HG02970 (cell line): ENCODE measurements around the gene NME9.

ENCODE experiments used
- ATAC-seq: cut with Tn5 transposase; IDR thresholded peaks from one replicate; pipeline ENCODE4 v1.9.1; 2021; ENCODE audit warnings: mild to moderate bottlenecking, moderate library complexity, moderate number of reproducible peaks; ENCODE audit not compliant: unreplicated experiment, low FRiP score

Gene NME9

DNA sequence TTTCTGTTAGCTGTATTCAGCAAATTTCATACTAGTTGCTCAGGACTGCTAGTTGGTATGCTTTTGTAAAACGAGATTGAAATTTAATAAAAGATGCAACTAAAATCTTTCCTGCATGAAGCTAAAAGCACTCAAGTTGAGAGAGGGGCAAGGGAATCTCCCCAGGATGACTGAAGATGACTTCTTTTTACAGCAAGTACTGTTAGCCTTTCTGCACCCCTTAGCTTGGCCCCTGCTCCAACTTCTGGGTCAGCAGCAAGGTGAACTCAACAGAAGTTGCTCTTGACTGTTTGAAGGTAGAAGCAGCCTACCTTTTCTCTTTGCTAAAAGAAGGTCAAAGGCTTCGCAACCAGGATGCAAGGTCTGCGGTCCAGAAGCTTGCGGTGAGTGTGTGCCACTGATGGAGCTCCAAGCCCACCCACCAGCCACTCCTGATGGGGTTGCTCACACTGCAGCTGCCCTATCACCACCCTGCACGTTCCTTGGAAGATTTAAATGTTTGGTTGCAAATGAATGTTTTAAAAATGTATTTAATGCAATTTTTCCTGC is 32.5 kb downstream of the NME9 start:
- no peak for ATAC-seq

DNA sequence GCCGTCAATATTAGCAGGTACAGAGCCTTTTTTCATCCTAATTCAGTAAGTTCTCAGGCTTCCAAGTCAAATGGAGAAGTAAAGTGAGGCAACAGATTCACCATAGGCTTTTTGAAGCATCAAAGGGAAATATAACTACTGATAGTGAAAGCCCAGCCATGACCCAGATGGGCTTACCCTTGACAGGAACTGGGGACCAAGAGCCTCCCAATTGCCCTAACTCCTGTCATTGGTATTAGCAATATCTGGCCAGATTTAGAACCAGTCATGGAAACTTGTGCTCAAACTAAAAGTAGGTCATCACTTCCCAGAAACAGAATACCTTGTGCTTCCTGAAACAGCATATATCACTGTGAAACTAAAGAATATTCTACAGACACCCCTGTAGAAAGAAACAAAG is 33.0 kb downstream of the NME9 start:
- ATAC-seq = no peak

DNA sequence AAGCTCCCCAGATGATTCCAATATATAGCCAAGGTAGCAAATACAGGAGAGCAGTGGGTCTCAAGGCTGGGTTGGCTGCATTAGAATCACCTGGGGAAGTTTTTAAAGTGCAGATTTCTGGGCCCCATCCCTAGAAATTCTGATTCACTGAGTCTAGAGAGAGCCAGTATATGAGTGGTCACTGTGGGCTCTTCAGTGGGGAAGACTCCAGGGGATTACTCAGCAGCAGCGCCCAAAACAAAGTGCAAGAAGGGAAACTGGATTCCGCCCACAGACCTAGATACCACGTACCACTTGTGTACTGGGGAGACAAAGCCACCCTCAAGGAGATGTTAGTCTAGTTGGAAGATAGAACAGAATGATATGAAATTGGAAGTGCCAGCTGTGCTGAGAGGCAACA is 40.0 kb downstream of the NME9 start:
- no peak for ATAC-seq

DNA sequence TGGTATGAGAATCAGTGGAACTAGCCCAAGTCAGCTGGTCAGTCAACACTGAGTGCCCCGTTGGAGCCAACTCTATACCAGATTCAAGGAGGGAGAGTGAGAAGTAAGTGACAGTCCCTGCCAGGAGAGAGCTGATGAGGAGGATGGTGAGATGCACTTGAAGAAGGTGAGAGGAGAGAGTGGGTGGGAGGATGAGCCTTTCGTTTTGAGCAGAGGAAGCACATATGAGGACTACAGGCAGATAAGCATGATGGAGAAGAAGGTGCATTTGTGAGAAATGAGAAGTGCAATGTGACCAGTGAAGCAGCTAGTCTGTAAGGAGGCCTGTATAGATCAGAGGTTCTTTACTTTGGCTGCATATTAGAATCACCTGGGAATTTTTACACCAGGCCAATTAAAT is 40.4 kb downstream of the NME9 start:
- ATAC-seq = no peak

DNA sequence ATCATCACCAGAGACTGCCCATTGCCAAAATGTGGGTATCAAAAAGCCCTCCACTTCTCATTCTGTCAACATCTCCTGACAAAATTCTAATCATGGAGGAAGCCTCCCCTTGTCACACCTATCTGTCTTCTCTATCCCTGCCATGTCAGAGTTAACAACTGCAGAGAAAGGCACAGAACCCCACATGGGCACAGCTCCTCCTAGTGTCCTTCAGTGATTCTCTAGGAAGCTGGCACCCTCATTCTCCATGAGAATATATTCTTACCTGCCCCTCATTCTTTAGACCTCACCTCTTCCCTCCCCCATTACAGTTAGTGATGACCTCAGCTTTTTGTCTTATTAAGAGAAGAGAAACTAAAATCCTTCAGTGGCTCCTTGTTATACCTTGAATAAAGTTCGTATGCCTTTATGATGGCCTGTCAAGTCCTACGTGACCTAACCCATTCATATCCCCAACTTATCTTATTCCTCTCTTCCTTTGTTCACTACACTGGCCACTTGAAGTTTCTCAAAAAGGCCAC is 44.6 kb downstream of the NME9 start:
- no peak for ATAC-seq

DNA sequence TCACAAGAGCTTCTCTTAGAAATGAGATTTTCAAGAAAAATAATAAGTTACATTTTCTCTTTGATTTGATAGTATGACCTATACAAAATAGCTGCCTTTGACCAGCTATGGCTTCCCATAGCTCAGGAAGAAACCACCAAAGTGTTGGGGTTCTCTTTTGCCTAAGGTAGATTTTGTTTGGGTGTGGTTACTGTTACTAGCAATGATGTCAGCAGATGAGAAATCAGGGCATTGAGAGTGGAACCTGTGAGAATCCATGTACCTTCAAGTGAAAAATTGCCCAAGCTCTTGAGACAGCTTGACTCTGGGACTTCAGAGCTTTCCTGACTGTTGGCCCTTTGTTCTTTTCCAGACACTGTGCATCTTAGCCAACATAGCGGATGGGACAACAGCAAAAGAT is 45.6 kb downstream of the NME9 start:
- no peak for ATAC-seq

DNA sequence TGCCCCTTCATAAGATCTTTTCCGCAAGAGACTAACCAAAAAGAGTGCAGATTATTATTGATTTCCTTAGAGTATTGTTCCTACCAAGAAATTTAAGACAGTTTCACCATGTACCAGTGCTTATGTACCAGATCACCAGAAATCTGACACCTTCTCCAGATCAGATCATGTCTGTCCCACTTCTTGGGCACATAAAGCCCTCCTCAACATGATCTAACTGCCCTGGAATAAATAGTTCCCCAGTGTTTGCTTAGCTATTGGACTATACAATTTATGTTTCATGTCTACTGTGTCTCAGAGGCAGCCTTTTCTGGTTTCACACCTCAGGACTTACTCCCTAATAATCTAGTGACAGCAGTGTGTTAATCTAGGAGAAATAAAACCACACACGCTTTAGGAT is 46.8 kb downstream of the NME9 start:
- ATAC-seq = no peak

DNA sequence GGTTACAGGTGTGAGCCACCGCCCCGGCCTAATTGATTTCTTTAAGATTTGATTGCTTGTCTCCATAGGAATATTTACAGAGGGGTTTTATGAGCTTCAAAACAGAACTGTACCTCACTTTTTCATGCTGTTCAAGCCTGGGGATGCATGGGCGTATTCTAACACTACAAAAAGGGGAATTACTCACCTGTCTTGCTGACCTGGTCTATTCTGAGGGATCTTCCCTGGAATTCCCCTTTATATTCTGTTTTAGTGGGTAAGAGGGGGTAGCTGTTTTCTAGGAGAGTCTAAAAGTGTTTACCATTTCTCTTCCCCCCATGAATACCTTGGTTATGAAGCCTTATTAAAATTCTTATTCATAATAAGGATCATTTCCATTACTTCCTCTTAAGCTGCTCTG is 48.1 kb downstream of the NME9 start:
- ATAC-seq = no peak

DNA sequence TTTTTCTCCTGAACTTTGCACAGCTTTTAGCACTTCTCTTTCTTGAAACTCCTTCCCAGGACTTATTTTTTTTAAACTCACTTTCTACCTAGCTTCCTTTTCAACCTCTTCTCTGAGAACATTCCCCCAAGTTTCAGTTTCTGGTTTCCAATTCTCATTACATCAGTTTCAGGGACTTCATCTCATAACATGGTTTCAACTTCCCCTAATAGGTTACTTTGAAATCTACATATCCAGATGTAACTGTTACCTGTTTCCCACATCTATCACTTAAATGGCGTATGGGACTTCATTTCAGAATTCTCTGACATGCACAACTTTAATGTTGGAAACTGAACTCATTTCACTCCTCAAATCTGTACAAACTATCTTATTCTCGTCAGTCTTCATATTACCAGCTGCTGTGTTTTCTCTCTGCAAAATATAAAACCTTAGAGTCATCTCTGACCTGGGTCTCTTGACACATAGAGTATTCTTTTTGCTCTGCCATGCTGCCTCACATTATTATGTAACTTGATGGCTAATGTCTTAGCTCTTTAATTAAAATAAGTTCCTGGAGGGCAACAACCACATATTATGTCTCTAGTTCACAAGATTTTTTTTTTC is 58.4 kb downstream of the NME9 start:
- no peak for ATAC-seq

DNA sequence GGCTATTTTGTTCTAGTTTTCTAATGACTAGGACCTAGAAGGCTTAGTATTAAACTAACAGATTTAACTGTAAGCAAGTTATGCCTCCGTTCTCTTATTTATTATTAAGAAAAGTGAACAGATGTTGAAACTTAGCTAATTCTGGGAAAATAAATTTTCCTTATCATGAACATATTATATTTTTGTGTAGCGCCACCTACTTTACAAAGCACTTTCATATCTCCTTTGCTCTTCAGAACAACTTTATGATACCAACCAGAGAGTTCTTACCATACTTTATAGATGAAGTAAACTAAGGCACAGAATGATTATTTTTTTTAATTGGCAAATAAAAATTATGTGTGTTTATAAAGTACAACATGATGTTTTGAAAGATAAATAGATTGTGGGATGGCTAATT is 59.4 kb downstream of the NME9 start:
- ATAC-seq = no peak

DNA sequence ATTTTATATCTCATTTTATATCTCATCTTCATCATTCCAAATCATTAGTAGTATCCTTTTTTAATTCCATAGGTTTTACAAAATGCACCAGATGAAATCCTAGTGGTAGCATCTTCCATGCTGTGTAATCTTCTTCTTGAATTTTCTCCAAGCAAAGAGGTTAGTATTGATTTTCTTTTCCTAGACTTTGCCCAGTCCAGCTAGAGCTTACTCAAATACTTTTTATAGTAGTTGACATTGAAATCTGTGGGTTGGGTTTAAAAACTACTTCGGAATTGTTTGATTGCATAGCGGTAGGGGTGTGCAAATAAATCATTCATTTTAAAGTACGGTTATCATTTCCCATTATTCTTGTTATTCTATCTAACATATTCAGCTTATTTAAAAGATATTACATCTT is 62.6 kb downstream of the NME9 start:
- no peak for ATAC-seq

DNA sequence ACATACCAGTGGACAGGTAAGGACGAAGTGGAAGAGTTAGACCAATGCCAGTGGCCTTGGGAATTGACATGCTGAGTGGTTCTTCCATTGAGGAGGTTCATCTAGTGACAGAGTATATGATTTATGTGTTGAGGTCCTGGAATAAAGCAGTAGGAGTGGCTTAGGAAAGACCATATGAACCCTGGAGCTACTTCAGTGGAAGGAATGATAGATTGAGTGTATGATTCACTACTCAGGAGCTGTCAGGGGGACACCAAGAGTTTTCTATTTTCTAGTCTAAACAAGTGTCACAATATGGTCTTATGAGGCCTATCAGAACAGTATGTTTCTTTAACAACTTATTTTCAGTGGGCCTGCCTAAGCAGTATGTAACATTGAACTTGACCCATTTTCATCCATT is 63.9 kb downstream of the NME9 start:
- no peak for ATAC-seq

DNA sequence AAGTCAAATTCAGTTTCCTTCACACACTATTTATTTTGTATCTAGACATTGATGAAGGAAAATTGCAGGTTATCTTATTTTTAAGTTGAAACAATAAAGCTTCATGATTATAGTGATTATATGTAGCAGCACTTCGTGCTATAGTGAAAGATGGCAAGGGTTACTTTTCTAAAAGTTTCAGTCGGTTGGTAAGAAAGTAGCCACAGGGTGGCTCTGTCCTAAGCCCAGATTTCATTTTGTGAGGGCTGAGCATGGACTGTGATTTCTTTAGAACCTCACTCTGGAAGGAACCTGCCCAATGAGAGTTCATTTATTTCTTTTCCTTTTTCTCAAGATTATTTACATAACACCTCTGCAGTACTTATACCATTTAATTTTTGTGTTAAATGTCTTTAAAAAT is 66.5 kb downstream of the NME9 start:
- no peak for ATAC-seq

DNA sequence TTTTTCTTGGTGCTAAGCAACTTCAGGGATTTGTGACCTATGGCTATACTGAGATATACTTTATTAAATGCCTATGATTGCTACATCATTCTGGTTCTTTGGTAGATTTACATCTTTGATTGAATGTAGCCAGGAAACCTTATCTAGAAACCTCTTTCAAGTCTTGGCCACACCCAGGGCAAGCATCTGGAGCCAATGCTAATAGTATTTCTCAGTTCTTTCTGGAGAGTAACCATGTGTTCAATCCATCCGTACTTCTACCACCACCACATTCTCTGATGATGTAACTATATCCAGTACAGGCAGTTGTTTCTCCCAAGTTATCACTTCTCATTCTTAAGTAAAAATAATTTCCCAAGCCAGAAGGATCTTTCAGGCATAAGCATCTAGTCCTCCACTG is 69.0 kb downstream of the NME9 start:
- no peak for ATAC-seq

DNA sequence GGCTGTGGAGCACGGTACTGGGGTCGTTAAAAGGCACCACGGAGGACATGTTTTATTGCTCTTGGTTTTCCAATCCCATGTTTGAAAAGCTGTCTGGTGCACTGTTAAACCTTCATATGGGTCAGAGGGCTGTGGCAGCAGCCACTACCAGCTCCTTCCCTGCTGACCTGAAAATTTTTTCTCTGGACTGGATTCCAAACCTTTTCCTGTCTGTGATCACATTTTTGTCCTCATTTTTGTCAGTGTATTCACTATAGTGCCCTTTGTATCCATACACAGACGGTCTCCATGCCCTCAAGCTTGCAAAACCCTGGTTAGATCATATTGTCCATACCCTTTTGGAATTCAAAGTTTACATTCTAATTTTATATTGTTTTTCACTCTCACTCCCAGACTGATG is 70.5 kb downstream of the NME9 start:
- ATAC-seq = no peak

DNA sequence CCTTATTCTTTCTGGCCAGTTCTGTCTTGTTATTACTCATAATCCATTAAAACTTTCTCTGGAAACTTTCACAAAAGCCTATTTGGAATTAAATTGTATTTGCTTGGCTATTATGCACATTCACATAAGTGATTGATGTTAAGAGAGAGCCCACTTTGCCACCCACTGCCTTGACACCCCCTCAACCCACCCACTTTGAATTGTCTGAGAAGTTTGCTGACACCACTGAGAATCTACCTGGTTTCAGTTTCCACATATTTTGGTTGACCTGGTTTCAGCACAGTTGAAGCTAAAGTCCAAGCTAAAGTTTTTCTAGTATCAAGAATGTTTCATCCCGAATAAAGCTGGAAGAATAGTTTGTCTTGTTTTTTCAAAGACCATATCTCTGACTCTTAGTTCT is 71.7 kb downstream of the NME9 start:
- no peak for ATAC-seq

DNA sequence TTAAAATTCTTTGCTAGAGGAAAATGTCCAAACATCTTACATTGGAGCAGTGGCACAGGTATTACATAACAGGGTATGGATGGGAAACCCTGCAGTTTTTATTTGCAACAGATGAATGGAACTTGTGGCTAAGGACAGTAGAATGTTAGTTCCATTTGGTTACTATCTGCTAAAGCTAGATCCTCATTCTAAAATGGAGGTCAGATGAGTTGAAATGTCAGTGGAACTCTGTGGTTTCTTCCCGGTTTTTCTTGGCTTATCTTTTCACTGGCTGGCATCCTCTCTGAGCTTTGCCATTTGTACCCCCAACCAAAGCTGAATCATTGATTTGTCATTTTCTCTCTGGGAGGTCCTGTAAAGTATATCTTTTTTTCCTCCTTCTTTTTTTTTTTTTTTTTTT is 73.6 kb downstream of the NME9 start:
- no peak for ATAC-seq

DNA sequence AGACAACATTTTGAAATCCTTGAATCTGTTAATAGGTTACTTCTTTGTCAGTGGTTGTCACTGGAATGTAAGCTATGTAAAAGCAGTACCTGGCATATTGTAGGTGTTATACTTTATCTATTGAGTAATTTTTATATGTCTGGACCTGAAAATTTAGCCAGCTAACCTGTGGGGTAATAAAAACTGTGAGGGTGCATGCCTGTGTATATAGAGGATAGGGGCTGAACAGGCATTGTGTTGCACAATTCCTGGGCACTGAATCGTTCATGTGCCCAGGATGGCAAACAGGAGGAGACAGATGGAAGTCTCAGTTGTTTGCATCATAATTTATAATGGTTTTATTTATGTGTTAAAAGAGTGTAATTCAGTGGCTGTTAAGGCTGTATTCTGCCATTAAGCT is 75.4 kb downstream of the NME9 start:
- no peak for ATAC-seq

DNA sequence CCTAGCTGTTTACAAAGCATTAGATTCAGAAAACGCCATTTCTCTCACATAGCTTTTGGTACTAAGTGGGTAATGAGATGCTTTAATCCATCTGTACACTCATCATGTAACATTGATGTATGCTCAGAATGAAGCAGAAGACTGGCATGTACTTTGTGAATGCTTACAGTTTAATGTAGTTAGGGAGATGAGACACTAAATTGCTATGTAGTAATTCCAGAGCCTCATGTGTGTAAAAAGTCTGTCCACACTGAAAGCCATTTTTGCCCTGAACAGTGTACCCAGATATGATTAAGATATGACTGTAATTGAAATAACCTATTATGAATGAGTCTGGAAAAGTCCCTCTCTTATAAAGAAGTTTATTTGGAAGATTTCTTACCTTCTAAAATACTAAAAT is 76.0 kb downstream of the NME9 start:
- ATAC-seq = no peak
